NCI-H2081 treated with DMSO at 0.1 percent for 48 hours (cell line): ENCODE results near the gene SIPA1L2.

ENCODE experiments used
- DNase-seq: peaks from one replicate; lab custom pipeline; 2025; lab: John Stamatoyannopoulos, UW

Gene SIPA1L2

DNA sequence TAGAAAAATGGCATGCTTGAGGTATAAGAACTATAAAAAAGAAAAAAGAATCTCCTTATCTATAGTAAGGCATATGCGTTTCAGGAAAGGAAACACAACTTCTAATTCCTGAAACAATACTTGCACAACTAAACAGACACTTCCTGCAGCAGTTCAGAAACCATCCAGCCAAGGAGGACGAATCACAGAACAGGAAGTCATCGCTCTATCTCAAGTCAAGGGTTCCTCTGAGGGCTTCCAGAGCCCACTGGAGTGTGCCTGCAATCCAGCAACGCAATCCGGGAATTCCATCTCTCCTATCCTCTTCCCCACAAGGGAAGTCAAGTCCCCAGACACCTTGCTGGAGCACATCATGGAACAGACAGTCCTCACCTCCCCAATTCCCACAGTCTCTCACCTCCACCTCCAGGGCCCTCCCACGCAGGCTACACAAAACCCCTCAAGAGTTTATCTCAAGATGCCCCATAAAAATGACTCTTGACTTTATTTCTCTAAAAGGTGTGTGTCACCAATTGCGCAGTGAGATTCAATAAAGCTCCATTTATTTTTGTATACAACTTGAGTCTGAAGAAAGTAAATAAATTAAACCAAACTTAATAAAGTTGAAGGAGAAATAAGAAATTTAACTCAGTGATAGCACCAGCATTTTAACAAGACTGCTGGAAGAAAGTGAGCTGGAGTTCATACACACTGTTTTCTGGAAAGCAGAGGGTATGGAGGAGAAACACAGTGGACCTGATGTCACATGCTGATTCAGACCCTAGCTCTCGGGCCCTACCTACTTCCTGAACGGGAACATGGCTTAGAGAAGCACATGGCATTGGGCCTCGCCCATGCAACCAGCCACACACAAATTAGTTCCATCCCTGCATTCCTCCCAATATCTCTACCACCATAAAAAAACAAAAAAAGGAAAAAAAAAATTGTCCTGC lies 39.9 kb downstream of the SIPA1L2 start:
- no peak for DNase-seq

- no peak for DNase-seq
These were observed 40.7 kb downstream of the SIPA1L2 start for GRCh38 chr1:232589111-232589811.

GRCh38 chr1:232587141-232588008 lies 42.6 kb downstream of the SIPA1L2 start:
- DNase-seq: no peak

GRCh38 chr1:232586679-232587078 lies 43.3 kb downstream of the SIPA1L2 start:
- no peak for DNase-seq

DNA sequence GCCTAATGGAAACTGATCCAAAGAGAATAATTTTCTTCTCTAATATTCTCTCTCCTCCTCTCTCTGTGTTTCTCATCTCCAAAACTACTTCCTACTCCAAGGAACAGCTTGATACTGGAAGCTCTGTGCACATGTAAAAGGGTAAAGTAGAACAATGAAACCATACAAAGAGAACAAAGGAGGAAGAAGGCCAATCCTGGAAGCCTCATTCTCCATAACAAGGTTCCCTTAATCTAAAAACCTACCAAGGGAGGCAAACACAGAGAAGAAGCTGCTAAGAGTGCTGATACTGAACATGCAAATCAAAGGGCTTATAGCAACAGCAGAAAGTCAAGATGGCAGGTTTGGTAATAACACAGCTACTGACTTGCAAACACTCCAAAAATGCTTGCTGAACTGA lies 44.4 kb downstream of the SIPA1L2 start:
- DNase-seq: no peak

GRCh38 chr1:232581932-232582331 lies 48.0 kb downstream of the SIPA1L2 start:
- DNase-seq: no peak
